BLaER1 treated with 17β-estradiol and CSF1 and Interleukin-3, amounts not matched to agents 10 nM and 100 nM (cell line): Measurements from ENCODE around the gene MFRP.

Experiments
- H3K27ac ChIP-seq, 11 experiments: shearing (Covaris generic); formaldehyde crosslinking; 2 replicates each; pipeline ENCODE4 v1.8.1; 2022
- H3K27me3 ChIP-seq, 11 experiments: shearing (Covaris generic); formaldehyde crosslinking; 2 replicates each; pipeline ENCODE4 v1.8.1; 2022
- H3K36me3 ChIP-seq, 11 experiments: shearing (Covaris generic); formaldehyde crosslinking; 2 replicates each; pipeline ENCODE4 v1.8.1; 2022
- H3K4me1 ChIP-seq, 10 experiments: shearing (Covaris generic); formaldehyde crosslinking; 2 replicates each; pipeline ENCODE4 v1.8.1; 2022
- H3K4me2 ChIP-seq, 11 experiments: shearing (Covaris generic); formaldehyde crosslinking; 2 replicates each; pipeline ENCODE4 v1.8.1; 2022
- H3K4me3 ChIP-seq, 10 experiments: shearing (Covaris generic); formaldehyde crosslinking; 2 replicates each; pipeline ENCODE4 v1.8.1; 2022
- H3K9ac ChIP-seq, 11 experiments: shearing (Covaris generic); formaldehyde crosslinking; 2 replicates each; pipeline ENCODE4 v1.8.1; 2022
- H3K9me3 ChIP-seq, 11 experiments: shearing (Covaris generic); formaldehyde crosslinking; replicated peaks in 1 of 11; 2 replicates each; pipeline ENCODE4 v1.8.1; 2022
- H4K20me1 ChIP-seq, 11 experiments: shearing (Covaris generic); formaldehyde crosslinking; 2 replicates each; pipeline ENCODE4 v1.8.1; 2022
- Cebpa-rat ChIP-seq, 11 experiments: shearing (Covaris generic); IDR thresholded peaks; 2 replicates each; pipeline ENCODE4 v1.8.1; 2022

MFRP gene

GRCh38 chr11:119320240-119320775 is 26.2 kb downstream of the MFRP start:
- H3K4me2 ChIP-seq: peak overlapping the region; percentile 95 to 100 (median 99)
- H3K9ac ChIP-seq: peak overlapping the region; percentile 77 to 90 (median 82)

GRCh38 chr11:119319700-119320239 is 26.7 kb downstream of the MFRP start:
- peaks cover 71 to 96% (median 93%) of the 10 kb centered on the region in 10 experiments for H3K4me1 ChIP-seq
- H4K20me1 ChIP-seq: peaks cover 0 to 21% (median 0%) of the 10 kb centered on the region in 11 experiments; a peak in 8 of 22 replicates
- peak overlapping the region in 6 of 10 experiments; percentile 13 to 85 (median 73); a peak in 9 of 20 replicates for H3K4me3 ChIP-seq
- peaks cover 0 to 30% (median 0%) of the 10 kb centered on the region in 11 experiments; a peak in 8 of 22 replicates for H3K27me3 ChIP-seq
- H3K27ac ChIP-seq: peak overlapping the region in 10 of 11 experiments; percentile 63 to 87 (median 79); a peak in 19 of 22 replicates
- no peaks in the 10 kb centered on the region for H3K9me3 ChIP-seq
- H3K36me3 ChIP-seq: peaks cover 0 to 3% (median under 1%) of the 10 kb centered on the region in 11 experiments; a peak in 8 of 22 replicates
- peak overlapping the region in 10 of 11 experiments; percentile 24 to 90 (median 78); a peak in 16 of 22 replicates for H3K9ac ChIP-seq
- no peak for TF ChIP-seq Cebpa-rat (IDR thresholded peaks at IDR 0.05)
- H3K4me2 ChIP-seq: peak overlapping the region; percentile 95 to 100 (median 99)

More at GRCh38 chr11:119320240-119320775, 26.2 kb downstream of the MFRP start:
- Histone ChIP-seq H3K4me3 (peak overlapping the region; percentile 51 to 78 (median 60)), H3K9me3 (no peaks in the 10 kb centered on the region), H3K36me3 (no peaks in the 10 kb centered on the region), H3K4me1 (peaks cover 69 to 94% (median 91%) of the 10 kb centered on the region in 10 experiments), H3K27me3 (peaks cover 0 to 27% (median 0%) of the 10 kb centered on the region in 11 experiments; a peak in 8 of 22 replicates), H4K20me1 (peaks cover 0 to 15% (median 0%) of the 10 kb centered on the region in 11 experiments; a peak in 6 of 22 replicates), H3K27ac (peak overlapping the region; percentile 57 to 89 (median 84); a peak in 21 of 22 replicates)
- no peak for TF ChIP-seq Cebpa-rat (IDR thresholded peaks at IDR 0.05)

GRCh38 chr11:119319136-119319699 is 27.3 kb downstream of the MFRP start:
- peak overlapping the region in 10 of 11 experiments; percentile 63 to 87 (median 79); a peak in 20 of 22 replicates for H3K27ac ChIP-seq
- peak overlapping the region; percentile 95 to 100 (median 99) for H3K4me2 ChIP-seq
- H3K4me1 ChIP-seq: peaks cover 71 to 96% (median 92%) of the 10 kb centered on the region in 10 experiments
- no peak for TF ChIP-seq Cebpa-rat (IDR thresholded peaks at IDR 0.05)
- H3K4me3 ChIP-seq: peak overlapping the region in 8 of 10 experiments; percentile 13 to 85 (median 58); a peak in 15 of 20 replicates
- H3K27me3 ChIP-seq: peaks cover 0 to 30% (median 0%) of the 10 kb centered on the region in 11 experiments; a peak in 8 of 22 replicates
- peaks cover 0 to 8% (median 6%) of the 10 kb centered on the region in 11 experiments; a peak in 13 of 22 replicates for H3K36me3 ChIP-seq
- H4K20me1 ChIP-seq: peaks cover 0 to 26% (median 0%) of the 10 kb centered on the region in 11 experiments; a peak in 8 of 22 replicates
- H3K9ac ChIP-seq: peak overlapping the region; percentile 24 to 90 (median 77); a peak in 20 of 22 replicates
- no peaks in the 10 kb centered on the region for H3K9me3 ChIP-seq

- Histone ChIP-seq H3K4me3 (peak overlapping the region in 8 of 10 experiments; percentile 34 to 85 (median 73); a peak in 15 of 20 replicates), H3K27ac (peak overlapping the region in 10 of 11 experiments; percentile 63 to 87 (median 79); a peak in 20 of 22 replicates), H3K27me3 (peaks cover 0 to 30% (median 0%) of the 10 kb centered on the region in 11 experiments; a peak in 8 of 22 replicates)
These were observed 28.0 kb downstream of the MFRP start for GRCh38 chr11:119318240-119319135.

GRCh38 chr11:119317592-119318239 is 28.8 kb downstream of the MFRP start:
- Histone ChIP-seq H3K4me3 (peak overlapping the region; percentile 49 to 85 (median 76)), H4K20me1 (peaks cover 0 to 36% (median 2%) of the 10 kb centered on the region in 11 experiments; a peak in 8 of 22 replicates), H3K27ac (peak overlapping the region in 9 of 11 experiments; percentile 76 to 87 (median 80); a peak in 17 of 22 replicates), H3K4me2 (peak overlapping the region; percentile 95 to 100 (median 99)), H3K4me1 (peaks cover 67 to 81% (median 78%) of the 10 kb centered on the region in 10 experiments), H3K9me3 (no peaks in the 10 kb centered on the region), H3K27me3 (peaks cover 0 to 30% (median 0%) of the 10 kb centered on the region in 11 experiments; a peak in 8 of 22 replicates), H3K9ac (peak overlapping the region in 10 of 11 experiments; percentile 43 to 90 (median 78); a peak in 18 of 22 replicates), H3K36me3 (peaks cover 0 to 23% (median 21%) of the 10 kb centered on the region in 11 experiments; a peak in 15 of 22 replicates)
- TF ChIP-seq Cebpa-rat (IDR thresholded peaks at IDR 0.05): peak in 2 of 11 experiments; percentile 22 to 54; a peak in 3 of 22 replicates

More at GRCh38 chr11:119318240-119319135, 28.0 kb downstream of the MFRP start:
- no peak for TF ChIP-seq Cebpa-rat (IDR thresholded peaks at IDR 0.05)
- H3K9me3 ChIP-seq: no peaks in the 10 kb centered on the region
- H3K9ac ChIP-seq: peak overlapping the region; percentile 24 to 90 (median 77); a peak in 20 of 22 replicates
- peaks cover 68 to 89% (median 86%) of the 10 kb centered on the region in 10 experiments for H3K4me1 ChIP-seq
- H3K36me3 ChIP-seq: peaks cover 0 to 15% (median 13%) of the 10 kb centered on the region in 11 experiments; a peak in 13 of 22 replicates
- peaks cover 0 to 32% (median 0%) of the 10 kb centered on the region in 11 experiments; a peak in 8 of 22 replicates for H4K20me1 ChIP-seq
- H3K4me2 ChIP-seq: peak overlapping the region; percentile 95 to 100 (median 99)

- Histone ChIP-seq H3K4me1 (peaks cover 59 to 74% (median 71%) of the 10 kb centered on the region in 10 experiments), H4K20me1 (peaks cover 0 to 43% (median 2%) of the 10 kb centered on the region in 11 experiments; a peak in 9 of 22 replicates), H3K36me3 (peaks cover 0 to 31% (median 28%) of the 10 kb centered on the region in 11 experiments; a peak in 16 of 22 replicates), H3K27ac (peak within 1 kb of the TSS in 9 of 11 experiments; percentile 76 to 87 (median 80); a peak in 17 of 22 replicates), H3K4me3 (peak within 1 kb of the TSS; percentile 49 to 85 (median 76)), H3K4me2 (peak within 1 kb of the TSS; percentile 95 to 100 (median 99)), H3K27me3 (peaks cover 0 to 30% (median 0%) of the 10 kb centered on the region in 11 experiments; a peak in 8 of 22 replicates), H3K9me3 (no peaks in the 10 kb centered on the region), H3K9ac (peak within 1 kb of the TSS; percentile 11 to 90 (median 77); a peak in 21 of 22 replicates)
- TF ChIP-seq Cebpa-rat (IDR thresholded peaks at IDR 0.05): no peak
These were observed 29.5 kb downstream of the MFRP start, which contains the start of gene MCAM for GRCh38 chr11:119316729-119317591. Gene MCAM, minus strand, starts transcription at chr11:119317130. Its CDS starts 29 bp downstream, at chr11:119317101.
